ENCODE measurements around the gene SART1. TPM values are rescaled to one million over a fixed set of nuclear protein-coding genes. Genes with fewer than 3 reads are reported as not detected.
"Not testable (repeated sequence)": the region's sequence is repeated elsewhere in the genome, so short reads cannot be mapped to it uniquely, and the experiment has no call there.

Gene SART1
- polyA plus RNA-seq, 1 donor = 38.1 TPM

GRCh38 chr11:66015936-66016792 is 54.6 kb downstream of the SART1 start:
- no peaks in the 10 kb centered on the region for H3K4me1 ChIP-seq (ENCODE audit: control insufficient read depth, insufficient read depth, low read length)
- no peak for DNase-seq
- H3K4me3 ChIP-seq (ENCODE audit: low read length) = no peak overlapping the region
- H3K9me3 ChIP-seq (ENCODE audit: control insufficient read depth, low read depth, low read length) = no peaks in the 10 kb centered on the region
- H3K27ac ChIP-seq (ENCODE audit: low read length) = no peak overlapping the region
- H3K27me3 ChIP-seq (ENCODE audit: control insufficient read depth, insufficient read depth, low read length) = peaks cover 28% of the 10 kb centered on the region
- no peaks in the 10 kb centered on the region for H3K36me3 ChIP-seq (ENCODE audit: control insufficient read depth, insufficient read depth, low read length)
- no CpG with 5 or more reads among the region's 18 CpGs for WGBS (ENCODE audit: insufficient coverage, low lambda C conversion rate)

- no CpG with 5 or more reads among the region's 10 CpGs for WGBS (ENCODE audit: insufficient coverage, low lambda C conversion rate)
- H3K9me3 ChIP-seq (ENCODE audit: control insufficient read depth, low read depth, low read length) = no peaks in the 10 kb centered on the region
- no peaks in the 10 kb centered on the region for H3K4me1 ChIP-seq (ENCODE audit: control insufficient read depth, insufficient read depth, low read length)
- H3K4me3 ChIP-seq (ENCODE audit: low read length) = no peak overlapping the region
- H3K27me3 ChIP-seq (ENCODE audit: control insufficient read depth, insufficient read depth, low read length) = peaks cover 24% of the 10 kb centered on the region
- no peaks in the 10 kb centered on the region for H3K36me3 ChIP-seq (ENCODE audit: control insufficient read depth, insufficient read depth, low read length)
- no peak overlapping the region for H3K27ac ChIP-seq (ENCODE audit: low read length)
- no peak for DNase-seq
Observed at GRCh38 chr11:66016793-66017177, 55.3 kb downstream of the SART1 start.

- Histone ChIP-seq H3K4me3 (ENCODE audit: low read length) (no peak overlapping the region), H3K27me3 (ENCODE audit: control insufficient read depth, insufficient read depth, low read length) (peaks cover 18% of the 10 kb centered on the region), H3K4me1 (ENCODE audit: control insufficient read depth, insufficient read depth, low read length) (peaks cover 2% of the 10 kb centered on the region), H3K36me3 (ENCODE audit: control insufficient read depth, insufficient read depth, low read length) (no peaks in the 10 kb centered on the region), H3K9me3 (ENCODE audit: control insufficient read depth, low read depth, low read length) (no peaks in the 10 kb centered on the region), H3K27ac (ENCODE audit: low read length) (no peak overlapping the region)
- WGBS (ENCODE audit: insufficient coverage, low lambda C conversion rate) = no CpG with 5 or more reads among the region's 4 CpGs
- DNase-seq = no peak
Observed at GRCh38 chr11:66017321-66017720, 55.8 kb downstream of the SART1 start.

- no CpG with 5 or more reads among the region's 8 CpGs for WGBS (ENCODE audit: insufficient coverage, low lambda C conversion rate)
- Histone ChIP-seq H3K4me3 (ENCODE audit: low read length) (no peak overlapping the region), H3K36me3 (ENCODE audit: control insufficient read depth, insufficient read depth, low read length) (no peaks in the 10 kb centered on the region), H3K27me3 (ENCODE audit: control insufficient read depth, insufficient read depth, low read length) (peaks cover 11% of the 10 kb centered on the region), H3K4me1 (ENCODE audit: control insufficient read depth, insufficient read depth, low read length) (peaks cover 5% of the 10 kb centered on the region), H3K27ac (ENCODE audit: low read length) (no peak overlapping the region), H3K9me3 (ENCODE audit: control insufficient read depth, low read depth, low read length) (no peaks in the 10 kb centered on the region)
- DNase-seq = no peak
Observed at GRCh38 chr11:66020212-66020611, 58.7 kb downstream of the SART1 start.

GRCh38 chr11:66020618-66021357 is 59.3 kb downstream of the SART1 start:
- WGBS (ENCODE audit: insufficient coverage, low lambda C conversion rate) = no CpG with 5 or more reads among the region's 25 CpGs
- no peak for DNase-seq
- H3K27ac ChIP-seq (ENCODE audit: low read length) = no peak overlapping the region
- no peaks in the 10 kb centered on the region for H3K9me3 ChIP-seq (ENCODE audit: control insufficient read depth, low read depth, low read length)
- peaks cover 5% of the 10 kb centered on the region for H3K4me1 ChIP-seq (ENCODE audit: control insufficient read depth, insufficient read depth, low read length)
- H3K36me3 ChIP-seq (ENCODE audit: control insufficient read depth, insufficient read depth, low read length) = no peaks in the 10 kb centered on the region
- H3K4me3 ChIP-seq (ENCODE audit: low read length) = no peak overlapping the region
- peaks cover 11% of the 10 kb centered on the region for H3K27me3 ChIP-seq (ENCODE audit: control insufficient read depth, insufficient read depth, low read length)

DNA sequence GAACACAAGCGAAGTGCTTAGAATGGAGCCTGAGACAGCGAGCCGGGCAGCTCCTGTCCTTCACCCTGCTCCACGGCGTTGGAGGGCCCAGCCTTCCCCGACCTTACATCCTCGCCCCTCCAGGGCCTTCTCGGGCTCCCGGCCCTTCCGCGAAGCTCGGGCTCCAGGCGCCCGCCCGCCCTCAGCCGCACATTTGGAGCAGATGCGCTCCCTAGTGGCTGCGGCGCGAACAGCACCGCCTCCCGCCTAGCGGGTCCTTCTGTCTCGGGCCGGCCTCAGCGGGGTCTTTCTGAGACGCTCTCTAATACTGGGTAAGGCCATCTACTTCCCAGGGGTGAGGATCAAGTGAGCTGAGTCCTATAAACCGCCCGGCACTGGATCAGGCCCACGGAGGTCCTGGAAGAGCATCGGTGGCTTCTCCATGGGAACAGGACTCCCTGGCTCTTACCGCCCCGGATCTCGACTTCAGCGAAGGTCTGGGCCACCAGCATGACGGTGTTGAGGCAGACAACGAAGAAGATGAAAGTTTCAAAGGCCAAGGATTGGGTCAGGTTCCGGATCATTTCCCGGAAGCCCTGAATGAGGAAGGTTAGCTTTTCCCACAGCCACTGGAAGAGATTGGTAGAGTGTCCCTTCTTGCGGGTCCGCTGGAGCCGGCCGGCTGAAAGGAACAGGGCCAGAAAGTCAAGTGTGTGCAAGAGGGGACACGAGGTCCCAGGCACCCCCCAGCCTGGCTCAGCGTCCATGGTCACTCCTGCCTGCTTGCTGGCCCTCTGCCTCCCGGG is 61.1 kb downstream of the SART1 start:
- WGBS (ENCODE audit: insufficient coverage, low lambda C conversion rate) = no CpG with 5 or more reads among the region's 46 CpGs
- peaks cover 11% of the 10 kb centered on the region for H3K27me3 ChIP-seq (ENCODE audit: control insufficient read depth, insufficient read depth, low read length)
- peaks cover 5% of the 10 kb centered on the region for H3K4me1 ChIP-seq (ENCODE audit: control insufficient read depth, insufficient read depth, low read length)
- DNase-seq = peak; percentile 19 to 41
- H3K9me3 ChIP-seq (ENCODE audit: control insufficient read depth, low read depth, low read length) = no peaks in the 10 kb centered on the region
- H3K4me3 ChIP-seq (ENCODE audit: low read length) = no peak overlapping the region
- H3K27ac ChIP-seq (ENCODE audit: low read length) = no peak overlapping the region
- H3K36me3 ChIP-seq (ENCODE audit: control insufficient read depth, insufficient read depth, low read length) = no peaks in the 10 kb centered on the region

DNA sequence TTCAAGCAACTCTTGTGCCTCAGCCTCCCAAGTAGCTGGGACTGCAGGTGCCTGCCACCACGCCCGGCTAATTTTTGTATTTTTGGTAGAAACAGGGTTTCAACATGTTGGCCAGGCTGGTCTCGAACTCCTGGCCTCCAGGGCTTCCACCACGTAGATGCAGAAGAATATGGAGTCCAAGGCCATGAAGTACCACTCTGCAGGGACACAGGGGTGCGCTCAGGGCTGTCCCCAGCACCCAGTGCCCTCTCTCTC is 61.6 kb downstream of the SART1 start:
- DNase-seq; H3K4me3 ChIP-seq (ENCODE audit: low read length); H3K36me3 ChIP-seq (ENCODE audit: control insufficient read depth, insufficient read depth, low read length); H3K27ac ChIP-seq (ENCODE audit: low read length); H3K9me3 ChIP-seq (ENCODE audit: control insufficient read depth, low read depth, low read length); H3K4me1 ChIP-seq (ENCODE audit: control insufficient read depth, insufficient read depth, low read length): not testable (repeated sequence)
- no CpG with 5 or more reads among the region's 5 CpGs for WGBS (ENCODE audit: insufficient coverage, low lambda C conversion rate)
- H3K27me3 ChIP-seq (ENCODE audit: control insufficient read depth, insufficient read depth, low read length) = peaks cover 11% of the 10 kb centered on the region

DNA sequence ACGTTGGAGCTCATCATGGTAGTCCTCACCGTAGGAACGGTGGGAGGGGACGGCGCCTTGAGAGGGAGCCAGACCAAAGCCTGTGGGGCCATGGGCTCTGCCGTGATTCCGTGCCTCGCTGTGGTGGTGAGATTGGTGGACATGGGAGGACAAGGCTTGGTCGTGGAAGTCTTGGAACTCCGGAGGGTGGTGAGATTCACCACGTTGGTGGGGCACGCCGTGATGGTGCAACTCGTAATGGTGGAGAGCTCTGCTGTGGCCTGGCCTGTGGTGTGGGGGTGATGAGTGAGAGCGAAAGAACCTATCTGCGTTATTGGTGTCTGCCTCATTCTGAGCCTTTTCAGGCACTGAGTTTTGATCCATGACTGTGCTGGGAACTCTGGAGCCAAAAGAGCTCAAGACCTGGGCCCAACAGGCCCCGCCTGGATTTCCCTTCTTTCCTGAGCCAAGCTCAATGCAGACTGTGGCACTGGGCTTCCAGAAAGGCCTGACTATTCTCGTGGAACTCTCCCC is 64.5 kb downstream of the SART1 start, which contains the start of gene CATSPER1:
TSS of gene CATSPER1 (minus strand) at position 463 of the 513 bp plus-strand sequence. CDS start at position 363, 100 bp downstream.
- WGBS (ENCODE audit: insufficient coverage, low lambda C conversion rate) = no CpG with 5 or more reads among the region's 18 CpGs
- Histone ChIP-seq H3K9me3 (ENCODE audit: control insufficient read depth, low read depth, low read length) (no peaks in the 10 kb centered on the region), H3K4me3 (ENCODE audit: low read length) (no peak within 1 kb of the TSS), H3K4me1 (ENCODE audit: control insufficient read depth, insufficient read depth, low read length) (peaks cover 5% of the 10 kb centered on the region), H3K36me3 (ENCODE audit: control insufficient read depth, insufficient read depth, low read length) (no peaks in the 10 kb centered on the region), H3K27ac (ENCODE audit: low read length) (no peak within 1 kb of the TSS), H3K27me3 (ENCODE audit: control insufficient read depth, insufficient read depth, low read length) (peaks cover 11% of the 10 kb centered on the region)
- no peak for DNase-seq
